Activated CD4-positive, CD25-positive, alpha-beta regulatory T cell treated with anti-CD3 and anti-CD28 coated beads, Interleukin-2, amount 50 U/mL, for 16 hours (primary cell): Measurements from ENCODE around the gene CGB3.

Source experiments
- DNase-seq: peaks from one replicate; pipeline ENCODE4 v3.0.0-alpha.2; 2020; ENCODE audit warnings: low read depth, low spot score

CGB3 gene

DNA sequence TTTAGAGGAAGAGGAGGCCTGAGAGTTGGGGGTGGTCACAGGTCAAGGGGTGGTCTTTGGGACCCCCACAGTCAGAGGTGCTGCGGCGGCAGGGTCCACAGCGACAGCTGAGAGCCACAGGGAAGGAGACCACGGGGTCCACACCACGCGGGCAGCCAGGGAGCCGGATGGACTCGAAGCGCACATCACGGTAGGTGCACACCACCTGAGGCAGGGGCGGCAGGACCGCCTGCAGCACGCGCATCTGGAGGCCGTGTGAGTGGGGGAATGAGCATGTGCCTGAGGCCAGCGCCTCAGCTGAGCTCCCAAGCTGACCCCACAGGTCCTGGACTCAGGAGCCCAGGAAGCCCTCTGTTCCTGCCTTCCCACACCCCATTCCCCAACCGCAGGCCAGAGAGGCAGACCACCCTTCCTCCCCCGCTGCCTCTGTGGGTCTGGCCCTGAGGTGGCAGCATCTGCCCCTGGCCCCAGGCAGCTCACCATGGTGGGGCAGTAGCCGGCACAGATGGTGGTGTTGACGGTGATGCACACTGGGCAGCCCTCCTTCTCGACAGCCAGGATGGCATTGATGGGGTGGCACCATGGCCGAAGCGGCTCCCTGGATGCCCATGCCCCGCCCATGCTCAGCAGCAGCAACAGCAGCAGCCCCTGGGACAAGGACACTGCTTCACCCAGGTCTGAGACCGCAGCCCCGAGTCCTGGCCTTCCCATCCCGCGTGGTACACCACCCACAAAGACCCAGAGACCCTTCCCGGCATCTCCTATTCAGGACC lies 7.9 kb downstream of the CGB3 start:
- no peak for DNase-seq

DNA sequence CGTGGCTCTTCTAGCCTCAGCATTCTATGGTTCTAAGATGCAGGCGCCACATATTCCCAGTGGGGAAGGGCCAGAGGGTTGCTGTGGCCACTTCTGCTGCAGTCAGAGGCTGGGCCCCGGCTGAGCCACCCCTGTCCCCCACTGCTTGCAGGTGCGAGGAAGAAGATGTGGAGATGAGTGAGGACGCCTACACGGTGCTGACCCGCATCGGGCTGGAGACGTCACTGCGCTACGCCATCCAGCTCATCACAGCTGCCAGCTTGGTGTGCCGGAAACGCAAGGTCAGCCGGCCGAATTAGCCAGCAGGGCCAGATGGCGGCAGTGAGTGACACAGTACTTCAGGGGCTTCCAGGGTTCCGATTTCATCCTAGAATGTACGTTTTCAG lies 9.3 kb downstream of the CGB3 start:
- no peak for DNase-seq

DNA sequence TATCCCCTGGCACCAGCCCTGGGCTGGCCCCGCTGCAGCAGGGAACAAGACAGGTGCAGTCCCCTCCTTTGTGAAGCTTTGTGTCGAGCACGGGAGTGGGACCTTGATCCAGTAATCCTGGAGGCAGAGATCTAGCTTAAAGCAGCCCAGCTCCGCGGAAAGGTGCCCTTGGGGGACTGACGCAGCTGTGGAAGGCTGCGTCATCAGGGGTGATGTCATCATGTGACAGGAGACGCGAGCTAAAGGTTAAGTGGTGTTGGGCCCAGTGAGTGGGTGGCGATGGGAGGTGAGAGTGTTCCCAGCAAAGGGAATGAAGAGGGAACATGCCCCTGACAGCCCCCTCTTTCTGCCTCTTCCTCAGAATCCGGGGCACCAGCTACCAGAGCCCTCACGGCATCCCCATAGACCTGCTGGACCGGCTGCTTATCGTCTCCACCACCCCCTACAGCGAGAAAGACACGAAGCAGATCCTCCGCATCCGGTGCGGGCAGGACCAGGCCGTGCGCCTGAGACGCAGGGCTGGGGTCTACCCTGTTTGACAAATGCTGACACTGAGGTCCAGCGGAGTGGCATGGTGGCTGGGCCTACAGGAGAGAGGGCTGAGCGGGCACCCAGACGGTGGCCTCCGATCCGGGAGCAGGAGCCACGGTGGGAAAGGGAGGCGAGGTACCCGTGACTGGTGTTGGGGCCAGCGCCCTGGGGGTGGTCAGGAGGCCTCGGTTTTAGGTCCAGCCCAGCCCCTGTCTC lies 9.8 kb downstream of the CGB3 start:
- DNase-seq = no peak

DNA sequence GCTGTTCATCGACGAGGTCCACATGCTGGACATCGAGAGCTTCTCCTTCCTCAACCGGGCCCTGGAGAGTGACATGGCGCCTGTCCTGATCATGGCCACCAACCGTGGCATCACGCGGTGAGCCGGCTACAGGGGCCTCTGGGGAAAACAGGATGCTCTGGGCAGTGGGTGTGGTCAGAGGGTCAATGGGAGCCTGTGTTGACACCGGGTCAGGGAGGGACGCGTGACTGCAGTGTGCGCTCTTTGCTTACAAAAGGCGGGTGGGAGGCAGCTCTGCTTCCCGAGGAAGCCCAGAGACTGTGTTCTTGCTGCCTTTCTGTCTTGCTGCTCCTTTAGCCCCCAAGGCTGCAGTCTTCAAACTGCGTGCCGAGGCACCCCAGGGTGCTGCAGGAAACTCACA lies 12.9 kb downstream of the CGB3 start:
- DNase-seq = no peak

DNA sequence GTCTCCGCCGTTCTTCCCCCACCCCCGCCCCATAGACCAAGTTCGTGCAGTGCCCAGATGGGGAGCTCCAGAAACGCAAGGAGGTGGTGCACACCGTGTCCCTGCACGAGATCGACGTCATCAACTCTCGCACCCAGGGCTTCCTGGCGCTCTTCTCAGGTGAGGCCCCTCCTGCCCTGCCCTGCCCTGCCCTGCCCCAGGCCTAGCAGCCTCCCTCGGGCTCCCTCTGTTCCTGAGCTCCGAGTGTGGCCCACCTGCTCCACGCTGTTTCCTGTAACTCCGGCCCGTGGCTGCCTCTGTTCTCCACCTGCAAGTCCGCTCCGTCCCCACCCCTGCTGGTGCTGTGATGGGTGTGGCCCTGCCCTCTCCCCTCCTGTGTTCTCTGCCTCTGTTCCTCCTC lies 13.7 kb downstream of the CGB3 start:
- no peak for DNase-seq

DNA sequence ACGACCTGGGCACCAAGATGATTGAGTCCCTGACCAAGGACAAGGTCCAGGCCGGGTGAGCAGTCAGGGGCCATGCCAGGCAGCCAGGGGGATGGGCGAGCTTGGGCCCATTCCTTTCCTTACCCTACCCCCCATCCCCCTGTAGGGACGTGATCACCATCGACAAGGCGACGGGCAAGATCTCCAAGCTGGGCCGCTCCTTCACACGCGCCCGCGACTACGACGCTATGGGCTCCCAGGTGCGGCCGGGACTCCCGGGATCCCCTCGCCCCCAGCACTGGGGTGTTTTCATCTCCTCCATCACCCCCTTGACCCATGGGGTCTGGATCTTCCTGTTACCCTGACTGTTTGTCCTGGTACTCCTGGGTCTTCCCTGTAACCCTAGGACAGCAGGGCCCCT lies 14.3 kb downstream of the CGB3 start:
- DNase-seq = no peak

DNA sequence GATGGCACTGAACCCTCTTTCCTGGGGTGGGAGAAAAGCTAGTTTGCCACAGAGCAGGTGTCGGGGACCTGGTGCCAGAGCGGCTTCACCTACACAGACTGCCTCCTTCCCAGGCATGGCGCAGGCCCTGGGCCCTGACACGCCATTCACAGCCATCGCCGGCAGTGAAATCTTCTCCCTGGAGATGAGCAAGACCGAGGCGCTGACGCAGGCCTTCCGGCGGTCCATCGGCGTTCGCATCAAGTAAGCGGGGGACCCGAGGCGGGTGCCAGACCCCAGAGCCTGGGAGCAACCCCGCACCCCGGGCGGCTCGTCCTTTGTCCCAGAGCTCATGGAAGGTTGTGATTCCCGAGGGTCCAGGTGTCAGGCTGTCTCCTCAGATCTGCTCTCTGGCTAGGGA lies 17.2 kb downstream of the CGB3 start:
- no peak for DNase-seq

DNA sequence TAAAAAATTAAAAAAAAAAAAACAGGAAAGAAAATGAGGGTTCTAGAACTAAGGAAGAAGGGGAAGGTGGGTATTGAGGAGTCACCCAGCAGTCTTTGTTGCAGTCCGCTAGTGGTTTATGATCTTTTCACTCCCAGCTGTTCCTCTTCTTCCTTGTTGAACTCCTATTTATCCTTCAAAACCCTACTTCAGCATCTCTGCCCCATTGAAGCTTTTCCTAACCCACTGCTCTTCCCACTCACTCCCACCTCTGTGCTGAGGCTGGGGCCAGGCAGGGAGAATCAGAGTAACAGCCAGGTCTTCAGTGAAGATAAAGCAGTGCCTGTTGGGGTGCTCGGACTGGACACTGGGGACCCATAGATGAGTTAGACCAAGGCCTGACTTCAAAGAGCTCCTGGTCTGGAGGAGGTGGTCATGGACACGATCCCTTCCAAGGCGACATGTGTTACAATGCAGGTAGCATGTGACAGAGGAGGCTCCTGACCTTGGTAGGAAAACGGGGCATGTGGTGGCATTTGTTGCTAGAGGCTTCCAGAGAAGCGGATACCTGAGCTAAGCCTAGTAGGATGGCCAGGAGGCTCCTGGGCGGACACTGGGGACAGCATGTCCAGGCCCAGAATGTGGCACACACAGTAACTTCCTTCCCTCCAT lies 19.0 kb downstream of the CGB3 start:
- no peak for DNase-seq

DNA sequence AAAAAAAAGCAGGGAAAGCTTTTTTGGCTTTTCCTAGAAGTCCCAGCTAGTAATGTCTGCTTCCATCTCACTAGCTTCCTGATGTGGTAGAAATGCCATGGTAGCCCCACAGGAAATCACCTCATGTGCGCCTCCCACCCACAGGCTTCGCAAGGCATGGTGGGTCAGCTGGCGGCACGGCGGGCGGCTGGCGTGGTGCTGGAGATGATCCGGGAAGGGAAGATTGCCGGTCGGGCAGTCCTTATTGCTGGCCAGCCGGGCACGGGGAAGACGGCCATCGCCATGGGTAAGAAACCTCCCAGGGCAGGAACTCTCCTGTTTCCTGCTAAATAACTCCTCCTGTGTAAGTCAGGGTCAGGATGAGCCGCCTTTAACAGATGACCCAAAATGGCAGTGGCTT lies 20.0 kb downstream of the CGB3 start:
- DNase-seq = no peak

DNA sequence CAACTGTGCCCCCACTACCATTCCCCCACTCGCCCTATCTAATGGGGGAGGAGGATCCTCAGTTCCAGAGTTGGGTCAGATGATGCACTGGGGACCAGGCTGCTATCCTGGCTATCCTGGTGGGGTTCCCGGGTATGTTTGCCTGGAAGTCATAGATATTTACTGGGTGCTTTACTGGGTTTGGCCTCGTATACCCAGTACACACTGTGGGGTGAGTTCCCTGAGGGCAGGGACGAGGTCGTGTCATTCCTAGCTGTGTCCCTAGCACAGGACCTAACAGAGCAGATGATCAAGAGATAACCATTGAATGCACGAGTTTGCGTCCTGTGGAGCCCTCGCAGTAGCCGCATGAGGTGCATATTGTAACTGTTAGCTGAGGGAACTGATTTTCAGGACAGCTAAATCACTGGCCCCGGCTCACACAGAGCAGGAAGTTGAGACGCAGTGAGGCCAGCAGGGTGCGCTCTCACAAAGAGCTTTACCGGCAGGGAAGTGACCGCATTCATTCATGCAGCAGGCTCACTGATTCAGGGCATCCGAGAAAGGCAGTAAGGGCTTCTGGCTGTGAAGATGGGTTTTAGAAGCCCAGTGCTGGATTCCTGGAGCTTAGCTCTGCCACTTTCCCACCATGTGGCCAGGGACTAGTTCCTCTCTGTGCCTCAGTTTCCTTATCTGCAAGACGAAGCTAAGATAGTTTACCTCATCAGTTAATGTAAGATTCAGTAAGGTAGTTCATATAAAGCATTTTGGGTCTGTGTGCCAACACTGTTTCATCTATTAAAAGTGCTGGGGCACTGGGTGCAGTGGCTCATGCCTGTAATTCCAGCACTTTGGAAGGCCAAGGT lies 24.4 kb downstream of the CGB3 start:
- DNase-seq = peak; percentile 46

DNA sequence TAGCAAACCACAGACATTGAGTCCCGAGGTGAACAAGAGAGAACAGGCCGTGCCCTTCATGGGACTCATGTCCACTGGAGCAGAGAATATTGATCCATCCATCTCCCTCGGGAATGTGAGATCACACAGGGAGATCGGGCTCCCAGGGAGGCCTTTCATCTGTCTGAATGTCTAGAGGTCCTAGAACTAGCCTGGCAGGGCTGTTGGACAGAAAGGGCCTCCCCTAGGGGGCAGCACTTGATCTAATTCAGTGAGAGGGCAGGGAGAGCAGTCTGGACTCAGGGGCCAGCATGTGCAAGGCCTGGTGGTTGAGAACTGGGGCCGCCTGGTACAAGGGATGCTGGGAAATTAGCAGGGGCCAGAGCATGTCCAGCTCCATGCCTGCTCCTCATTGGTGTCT lies 26.2 kb downstream of the CGB3 start:
- no peak for DNase-seq

DNA sequence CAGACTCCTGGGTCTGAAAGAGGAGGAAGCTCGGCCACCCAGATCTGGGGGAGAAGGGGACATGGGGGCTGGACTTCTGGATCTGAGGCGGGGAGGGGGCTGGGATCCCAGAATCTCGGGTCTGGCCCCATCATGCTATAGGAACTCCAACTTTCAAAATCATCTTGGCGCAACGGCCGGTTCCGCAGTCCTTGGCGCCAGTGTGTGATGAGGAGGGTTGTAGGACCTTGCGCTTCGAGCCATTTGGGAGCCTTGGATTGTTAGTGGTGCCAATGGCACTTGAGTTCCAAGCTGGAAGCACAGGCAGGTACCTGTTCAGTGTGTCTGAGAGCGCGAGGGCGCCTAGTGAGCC lies 30.1 kb downstream of the CGB3 start:
- DNase-seq = no peak

DNA sequence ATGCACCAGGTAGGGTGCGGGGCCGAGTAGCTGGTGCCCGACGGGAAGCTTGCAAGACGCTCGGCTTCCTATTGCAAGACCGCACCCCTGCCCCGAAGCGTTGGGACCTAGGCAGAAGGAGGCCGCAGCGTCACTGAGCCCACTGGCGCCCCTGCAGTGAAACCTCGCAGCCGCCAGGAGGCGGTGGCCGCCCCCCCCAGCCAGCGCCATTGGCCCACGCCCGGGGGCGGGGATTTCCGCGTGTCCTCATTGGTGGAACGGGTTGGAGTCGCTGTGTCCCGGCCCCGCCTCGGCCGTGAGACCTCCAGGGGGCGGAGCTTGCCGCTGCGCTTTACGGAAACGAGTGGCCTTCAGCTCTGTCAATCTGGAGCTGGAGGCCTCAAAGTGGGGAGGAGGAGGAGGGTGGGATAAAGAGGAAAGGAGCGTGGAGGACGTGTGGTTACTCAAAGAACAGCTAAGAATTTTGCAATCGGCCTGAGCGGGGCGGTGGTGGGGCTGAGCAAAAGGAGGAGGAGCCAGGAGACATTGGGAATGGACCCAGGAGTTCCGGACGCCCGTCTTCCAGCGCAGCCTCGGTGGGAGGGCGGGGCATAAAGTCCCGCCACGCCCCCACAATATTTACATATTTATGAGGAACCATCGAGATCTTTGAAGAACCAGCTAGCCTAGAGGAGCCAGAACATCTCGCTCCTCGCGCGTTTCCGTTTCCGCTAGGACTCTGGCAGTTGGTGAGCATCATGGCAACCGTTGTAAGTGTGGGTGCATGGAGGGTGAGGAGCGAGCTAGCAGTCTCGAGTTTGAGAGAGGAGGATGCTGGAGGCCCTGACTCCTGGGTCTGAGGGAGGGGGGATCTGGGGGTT lies 30.7 kb downstream of the CGB3 start, which contains the start of the genes GYS1 and RUVBL2:
Gene GYS1, minus strand, starts transcription at position 135 of the 860 bp plus-strand sequence. CDS start 197 bp downstream, outside the sequence.
Gene RUVBL2, plus strand, starts transcription at position 713 of the 860 bp plus-strand sequence. Its CDS starts 25 bp downstream, at position 738.
- DNase-seq = peak; percentile 99

DNA sequence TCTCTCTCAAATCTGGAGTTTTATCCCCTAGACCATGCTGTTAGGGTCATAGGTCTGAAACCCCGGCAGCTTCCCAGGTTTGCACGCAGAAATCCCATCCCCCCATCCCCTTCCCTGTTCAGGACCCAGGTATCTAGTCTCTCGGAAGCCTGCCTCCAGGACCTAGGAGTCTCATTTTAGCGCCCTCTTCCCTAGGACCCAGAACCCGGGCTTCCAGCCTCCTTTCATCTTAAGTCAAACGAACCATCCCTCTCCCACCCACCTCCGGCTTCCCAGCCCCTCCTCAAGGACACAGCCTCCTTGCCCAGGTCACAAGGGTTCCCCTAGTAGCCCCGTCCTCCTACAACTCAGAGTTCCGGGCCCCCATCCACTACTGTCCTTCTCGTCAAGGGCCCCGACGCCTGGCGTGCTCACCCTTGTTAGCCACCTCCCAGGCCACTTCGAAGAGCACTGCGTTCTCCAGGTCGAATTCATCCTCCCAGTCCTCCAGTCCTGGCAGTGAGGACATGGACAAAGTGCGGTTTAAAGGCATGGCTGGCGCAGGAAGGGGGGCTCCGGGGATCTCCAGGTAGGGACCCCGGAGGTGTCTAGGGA lies 31.5 kb downstream of the CGB3 start:
- DNase-seq = no peak

DNA sequence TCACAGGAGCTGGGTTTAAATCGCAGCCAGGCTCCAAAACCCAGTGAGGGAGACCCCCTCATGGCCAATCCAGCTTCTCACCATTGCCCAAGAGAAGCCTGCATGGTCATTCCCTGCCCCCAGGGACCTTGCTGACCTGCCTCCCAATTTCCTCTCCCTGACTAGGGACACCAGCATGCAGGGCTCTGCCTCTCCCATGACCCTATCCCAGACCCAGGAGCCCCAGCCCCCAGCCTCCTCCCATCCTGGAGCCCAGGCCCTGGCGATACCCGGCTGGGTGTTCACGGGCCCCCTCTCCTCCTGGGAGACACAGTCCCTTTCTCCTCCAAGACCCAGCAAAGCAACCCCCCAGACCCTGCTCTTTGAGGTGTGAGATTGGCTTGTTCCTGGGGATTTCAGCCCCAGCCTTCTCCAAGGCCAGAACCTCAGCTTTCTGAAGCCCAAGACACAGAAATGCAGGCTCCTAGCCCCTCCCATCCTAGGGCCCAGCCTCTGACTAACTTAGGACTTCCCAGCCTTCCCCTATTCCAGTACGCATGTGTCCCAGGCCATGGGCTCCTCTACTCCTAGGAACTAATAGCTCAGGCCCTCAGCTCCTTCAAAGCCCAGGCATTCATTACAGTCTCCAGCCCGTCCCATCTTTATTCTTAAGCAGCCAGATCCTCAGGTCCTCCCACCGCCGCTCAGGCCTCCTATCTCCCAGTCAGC lies 32.1 kb downstream of the CGB3 start:
- DNase-seq = no peak

DNA sequence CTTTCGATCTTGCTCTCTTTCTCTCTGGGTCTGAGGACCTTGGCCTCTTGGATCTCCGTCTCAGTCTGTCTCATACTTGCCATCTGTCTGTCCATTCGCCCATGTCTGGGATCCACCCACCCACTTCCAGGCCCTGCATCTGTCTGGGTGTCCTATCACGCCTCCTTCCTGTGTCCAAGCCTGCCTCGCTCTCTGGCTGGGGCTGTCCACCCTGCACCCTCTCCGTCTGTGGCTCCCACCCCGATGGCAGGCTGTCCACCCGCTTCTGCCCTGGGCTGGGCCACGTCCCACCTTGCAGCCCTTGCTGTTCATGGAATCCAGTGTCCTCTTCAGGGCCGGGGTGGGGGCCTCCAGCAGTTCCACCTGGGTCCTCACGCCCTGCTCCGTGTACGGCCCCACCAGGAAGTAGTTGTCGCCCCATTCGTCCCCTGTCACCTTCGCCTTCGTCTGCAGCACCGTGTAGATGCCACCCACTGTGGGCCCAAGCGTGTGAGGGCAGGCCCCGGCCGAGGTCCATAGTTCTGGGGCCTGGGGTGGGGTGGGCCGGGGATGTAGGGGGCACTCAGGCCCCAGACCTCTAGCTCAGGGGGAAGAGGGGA lies 33.0 kb downstream of the CGB3 start:
- DNase-seq = no peak

DNA sequence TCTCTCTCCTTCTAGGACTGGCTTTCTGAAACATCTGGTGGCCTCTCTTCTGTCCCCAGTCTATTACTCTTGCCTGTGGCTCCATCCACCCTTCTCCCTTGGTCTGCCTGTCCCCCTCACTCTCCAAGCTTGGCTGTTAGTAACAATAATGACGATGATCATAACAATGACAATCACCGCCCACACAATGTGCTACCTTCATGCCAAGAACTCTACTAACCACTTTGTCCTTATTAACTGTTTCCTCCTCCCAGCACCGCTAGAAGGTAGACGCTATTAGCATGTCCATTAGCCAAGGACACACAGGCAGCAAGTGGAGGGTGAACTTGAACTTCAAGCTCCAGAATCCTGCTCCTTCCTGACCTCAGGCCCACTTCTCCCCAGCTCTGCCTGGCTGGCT lies 33.7 kb downstream of the CGB3 start:
- no peak for DNase-seq

DNA sequence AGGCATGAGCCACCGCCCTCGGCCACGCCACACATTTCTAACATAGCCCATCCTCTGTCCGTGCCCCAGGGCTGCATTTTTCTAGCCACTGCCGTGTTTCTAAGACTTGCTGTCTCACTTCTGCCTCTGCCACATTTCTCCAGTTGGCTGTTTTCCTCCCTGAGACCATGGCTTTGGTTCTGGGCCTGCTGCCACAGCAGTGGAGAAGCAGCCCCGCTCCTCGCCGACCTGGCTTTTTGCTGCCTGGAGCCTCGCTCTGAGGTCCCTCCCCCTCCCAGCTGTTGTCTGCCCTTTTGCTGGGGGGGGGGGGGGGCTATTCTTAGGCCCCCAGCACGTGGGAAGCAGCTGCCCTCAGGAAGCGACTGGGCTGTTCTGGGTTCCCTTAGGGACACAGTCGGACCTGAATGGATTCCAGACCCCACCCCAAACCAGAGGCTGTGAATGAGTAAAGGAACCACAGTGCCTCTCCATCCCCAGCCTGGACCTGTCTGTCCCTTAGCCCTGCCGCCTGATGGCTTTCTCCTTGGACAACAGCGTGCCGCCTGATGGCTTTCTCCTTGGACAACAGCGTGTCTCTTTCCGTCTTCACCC lies 34.3 kb downstream of the CGB3 start:
- no peak for DNase-seq

DNA sequence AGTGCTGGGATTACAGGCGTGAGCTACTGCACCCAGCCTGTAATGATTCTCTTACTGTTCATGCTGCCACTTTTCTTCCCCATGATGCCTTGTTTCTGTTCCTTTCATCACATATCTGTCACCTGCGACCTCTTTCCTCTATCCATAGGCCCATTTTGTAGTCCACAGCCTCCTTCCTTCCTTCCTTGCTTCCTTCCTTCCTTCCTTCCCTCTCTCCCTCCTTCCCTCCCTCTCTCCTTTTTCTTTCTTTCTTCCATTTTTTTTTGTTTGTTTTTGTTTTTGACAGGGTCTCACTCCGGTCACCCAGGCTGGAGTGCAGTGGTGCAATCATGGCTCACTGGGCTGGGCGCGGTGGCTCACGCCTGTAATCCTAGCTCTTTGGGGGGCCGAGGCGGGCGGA lies 35.3 kb downstream of the CGB3 start:
- DNase-seq = no peak
